SJSA1 (cell line): Measurements from ENCODE around the gene ESM1. TPM values are rescaled to one million over a fixed set of nuclear protein-coding genes. Genes with fewer than 3 reads are reported as not detected.

ENCODE experiments used
- DNase-seq, 2 experiments: peaks; one replicate each; pipeline ENCODE4 v3.0.0-alpha.2; 2015 to 2020; ENCODE audit warnings: low spot score in 2 of 2, low read depth in 1 of 2
- H3K27ac ChIP-seq: fragments of 250-450 bp; sonication (Bioruptor Pico); 2 replicates; pipeline ENCODE4 v1.5.1; 2020; ENCODE audit warnings: mild to moderate bottlenecking, moderate library complexity
- H3K27me3 ChIP-seq: fragments of 250-450 bp; sonication (Bioruptor Pico); replicated peaks from 2 replicates; pipeline ENCODE4 v1.5.1; 2020; ENCODE audit warnings: mild to moderate bottlenecking, moderate library complexity
- H3K36me3 ChIP-seq: fragments of 250-450 bp; sonication (Bioruptor Pico); 2 replicates; pipeline ENCODE4 v1.5.1; 2020; ENCODE audit warnings: mild to moderate bottlenecking
- H3K4me1 ChIP-seq: fragments of 250-450 bp; sonication (Bioruptor Pico); replicated peaks from 2 replicates; pipeline ENCODE4 v1.6.1; 2021; ENCODE audit warnings: mild to moderate bottlenecking
- H3K4me3 ChIP-seq: fragments of 250-450 bp; sonication (Bioruptor Pico); 2 replicates; pipeline ENCODE4 v1.5.1; 2020; ENCODE audit warnings: mild to moderate bottlenecking
- H3K9me3 ChIP-seq: fragments of 250-450 bp; sonication (Bioruptor Pico); replicated peaks from 2 replicates; pipeline ENCODE4 v1.5.1; 2020; ENCODE audit warnings: mild to moderate bottlenecking
- total RNA-seq: library from RNA; depleted of rRNA; stranded (reverse); fragments of >200 nt; shearing (Covaris generic); gene quantifications from 2 replicates; pipeline ENCODE4 v1.2.3, GENCODE V29; 2014; rRNA removed

ESM1 gene
- total RNA-seq, 1 experiment from 2014 or later: 1.8 TPM

- H3K4me3 ChIP-seq: no peak overlapping the region
- peaks cover 14% of the 10 kb centered on the region for H3K4me1 ChIP-seq
- no peaks in the 10 kb centered on the region for H3K9me3 ChIP-seq
- peak overlapping the region; percentile 18; the same call in 1 of the 2 replicates for H3K27ac ChIP-seq
- DNase-seq: peak in 1 of 2 experiments; percentile 58
- no peaks in the 10 kb centered on the region for H3K36me3 ChIP-seq
- no peaks in the 10 kb centered on the region for H3K27me3 ChIP-seq
These were observed 19.6 kb downstream of the ESM1 start for GRCh38 chr5:54965806-54966205.

GRCh38 chr5:54964405-54964804 is 21.0 kb downstream of the ESM1 start:
- no peak for DNase-seq
- Histone ChIP-seq H3K4me3 (no peak overlapping the region), H3K4me1 (peaks cover 14% of the 10 kb centered on the region), H3K36me3 (no peaks in the 10 kb centered on the region), H3K27ac (no peak overlapping the region), H3K9me3 (no peaks in the 10 kb centered on the region), H3K27me3 (no peaks in the 10 kb centered on the region)

GRCh38 chr5:54959673-54960418 is 25.5 kb downstream of the ESM1 start:
- Histone ChIP-seq H3K4me3 (no peak overlapping the region), H3K36me3 (no peaks in the 10 kb centered on the region), H3K27me3 (no peaks in the 10 kb centered on the region), H3K4me1 (no peaks in the 10 kb centered on the region), H3K9me3 (no peaks in the 10 kb centered on the region), H3K27ac (no peak overlapping the region)
- no peak for DNase-seq

GRCh38 chr5:54956922-54957321 is 28.5 kb downstream of the ESM1 start:
- no peaks in the 10 kb centered on the region for H3K4me1 ChIP-seq
- no peaks in the 10 kb centered on the region for H3K9me3 ChIP-seq
- DNase-seq: no peak
- no peak overlapping the region for H3K27ac ChIP-seq
- no peak overlapping the region for H3K4me3 ChIP-seq
- H3K27me3 ChIP-seq: no peaks in the 10 kb centered on the region
- no peaks in the 10 kb centered on the region for H3K36me3 ChIP-seq

GRCh38 chr5:54947187-54947586 is 38.2 kb downstream of the ESM1 start:
- DNase-seq: no peak
- no peaks in the 10 kb centered on the region for H3K4me1 ChIP-seq
- H3K27ac ChIP-seq: no peak overlapping the region
- H3K4me3 ChIP-seq: no peak overlapping the region
- H3K27me3 ChIP-seq: no peaks in the 10 kb centered on the region
- H3K9me3 ChIP-seq: no peaks in the 10 kb centered on the region
- H3K36me3 ChIP-seq: no peaks in the 10 kb centered on the region

GRCh38 chr5:54946306-54946819 is 39.0 kb downstream of the ESM1 start:
- H3K27me3 ChIP-seq: no peaks in the 10 kb centered on the region
- H3K4me3 ChIP-seq: no peak overlapping the region
- H3K36me3 ChIP-seq: no peaks in the 10 kb centered on the region
- H3K27ac ChIP-seq: no peak overlapping the region
- no peak for DNase-seq
- H3K9me3 ChIP-seq: no peaks in the 10 kb centered on the region
- no peaks in the 10 kb centered on the region for H3K4me1 ChIP-seq

GRCh38 chr5:54944364-54944763 is 41.0 kb downstream of the ESM1 start:
- Histone ChIP-seq H3K27me3 (no peaks in the 10 kb centered on the region), H3K4me3 (no peak overlapping the region), H3K36me3 (no peaks in the 10 kb centered on the region), H3K4me1 (no peaks in the 10 kb centered on the region), H3K27ac (no peak overlapping the region), H3K9me3 (no peaks in the 10 kb centered on the region)
- DNase-seq: peak in 1 of 2 experiments; percentile 25

- DNase-seq: no peak
- no peak overlapping the region for H3K27ac ChIP-seq
- no peak overlapping the region for H3K4me3 ChIP-seq
- H3K36me3 ChIP-seq: no peaks in the 10 kb centered on the region
- no peaks in the 10 kb centered on the region for H3K9me3 ChIP-seq
- H3K27me3 ChIP-seq: no peaks in the 10 kb centered on the region
- no peaks in the 10 kb centered on the region for H3K4me1 ChIP-seq
These were observed 43.2 kb downstream of the ESM1 start for GRCh38 chr5:54942064-54942778.

GRCh38 chr5:54936201-54936600 is 49.2 kb downstream of the ESM1 start:
- Histone ChIP-seq H3K36me3 (no peaks in the 10 kb centered on the region), H3K9me3 (no peaks in the 10 kb centered on the region), H3K4me1 (no peaks in the 10 kb centered on the region), H3K4me3 (no peak overlapping the region), H3K27ac (no peak overlapping the region), H3K27me3 (no peaks in the 10 kb centered on the region)
- no peak for DNase-seq

GRCh38 chr5:54932789-54933188 is 52.6 kb downstream of the ESM1 start:
- H3K27me3 ChIP-seq: no peaks in the 10 kb centered on the region
- no peaks in the 10 kb centered on the region; the same call in 1 of the 2 replicates for H3K9me3 ChIP-seq
- H3K36me3 ChIP-seq: no peaks in the 10 kb centered on the region
- no peak overlapping the region for H3K27ac ChIP-seq
- no peak for DNase-seq
- no peak overlapping the region for H3K4me3 ChIP-seq
- no peaks in the 10 kb centered on the region for H3K4me1 ChIP-seq

GRCh38 chr5:54930736-54931135 is 54.7 kb downstream of the ESM1 start:
- DNase-seq: no peak
- no peak overlapping the region for H3K27ac ChIP-seq
- H3K27me3 ChIP-seq: no peaks in the 10 kb centered on the region
- H3K4me1 ChIP-seq: no peaks in the 10 kb centered on the region
- H3K9me3 ChIP-seq: peaks cover 4% of the 10 kb centered on the region; the same call in 1 of the 2 replicates
- no peak overlapping the region for H3K4me3 ChIP-seq
- H3K36me3 ChIP-seq: no peaks in the 10 kb centered on the region

Other genes starting within 250 kb of the ESM1 start
- gene GZMK, start 38.7 kb upstream of the ESM1 start, total RNA-seq: 0.05 TPM in 1 of 2 replicates, not detected in the other
- not detected in 2 replicates for gene GZMA, start 117.1 kb upstream of the ESM1 start, total RNA-seq
- 111 and 136 TPM in 2 replicates for gene GPX8, start 174.6 kb upstream of the ESM1 start, total RNA-seq
- not detected in 2 replicates for gene CDC20B, start 187.6 kb upstream of the ESM1 start, total RNA-seq
- 0.08 and 3.0 TPM in 2 replicates for gene MCIDAS, start 241.7 kb upstream of the ESM1 start, total RNA-seq
- gene CCNO, start 248.0 kb upstream of the ESM1 start, total RNA-seq: 0.34 TPM in 1 of 2 replicates, not detected in the other